Kidney epithelial cell (primary cell): ENCODE data around the gene APRT. TPM values are rescaled to one million over a fixed set of nuclear protein-coding genes. Genes with fewer than 3 reads are reported as not detected.
A peak's percentile ranks its signal among the peaks of the same experiment; 100 is the strongest.
"Not testable (repeated sequence)": the region's sequence is repeated elsewhere in the genome, so short reads cannot be mapped to it uniquely, and the experiment has no call there.

Source experiments
- DNase-seq: peaks from one replicate; pipeline ENCODE4 v3.0.0-alpha.2; 2010; ENCODE audit warnings: low read depth
- H3K27me3 ChIP-seq: 2 replicates; pipeline ENCODE4 v1.6.0; 2011; ENCODE audit warnings: low read length; ENCODE audit not compliant: control insufficient read depth, insufficient read depth
- H3K36me3 ChIP-seq: 2 replicates; pipeline ENCODE4 v1.5.1; 2011; ENCODE audit warnings: low read length; ENCODE audit not compliant: control insufficient read depth, insufficient read depth
- H3K4me3 ChIP-seq: 2 replicates; pipeline ENCODE4 v1.5.1; 2011; ENCODE audit warnings: low read depth, mild to moderate bottlenecking, control low read depth, low read length
- total RNA-seq: library from RNA; depleted of rRNA; stranded (reverse); fragments of >200 nt; gene quantifications from 2 replicates; pipeline ENCODE4 v1.2.3, GENCODE V29; 2015
- TF ChIP-seq, protein P1 (sequence below): IDR thresholded peaks from 2 replicates; pipeline ENCODE4 v1.5.1; 2011; ENCODE audit warnings: mild to moderate bottlenecking, moderate library complexity, low read length, control low read depth, inconsistent platforms; ENCODE audit not compliant: insufficient read depth, poor library complexity, severe bottlenecking

Gene APRT
- total RNA-seq, 1 donor from 2014 or later = 218 TPM

DNA sequence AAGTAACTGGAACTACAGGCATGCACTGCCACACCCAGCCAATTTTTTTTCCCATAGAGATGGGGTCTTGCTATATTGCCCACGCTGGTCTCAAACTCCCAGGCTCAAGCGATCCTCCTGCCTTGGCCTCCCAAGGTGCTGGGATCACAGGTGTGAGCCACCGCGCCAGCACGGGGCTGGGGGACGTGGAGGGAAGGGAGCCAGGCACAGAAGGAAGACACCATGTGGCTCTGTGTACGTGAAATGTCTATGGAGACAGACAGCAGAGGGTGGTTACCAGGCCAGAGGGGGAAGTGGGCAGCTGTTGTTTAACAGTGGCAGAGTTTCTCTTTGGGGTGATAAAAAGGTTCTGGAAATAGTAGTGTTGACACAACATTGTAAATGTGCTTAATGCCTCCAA, 22.1 kb downstream of the APRT start:
- no peak for DNase-seq
- H3K4me3 ChIP-seq = no peak overlapping the region
- H3K36me3 ChIP-seq = no peaks in the 10 kb centered on the region
- TF ChIP-seq, protein P1, sequence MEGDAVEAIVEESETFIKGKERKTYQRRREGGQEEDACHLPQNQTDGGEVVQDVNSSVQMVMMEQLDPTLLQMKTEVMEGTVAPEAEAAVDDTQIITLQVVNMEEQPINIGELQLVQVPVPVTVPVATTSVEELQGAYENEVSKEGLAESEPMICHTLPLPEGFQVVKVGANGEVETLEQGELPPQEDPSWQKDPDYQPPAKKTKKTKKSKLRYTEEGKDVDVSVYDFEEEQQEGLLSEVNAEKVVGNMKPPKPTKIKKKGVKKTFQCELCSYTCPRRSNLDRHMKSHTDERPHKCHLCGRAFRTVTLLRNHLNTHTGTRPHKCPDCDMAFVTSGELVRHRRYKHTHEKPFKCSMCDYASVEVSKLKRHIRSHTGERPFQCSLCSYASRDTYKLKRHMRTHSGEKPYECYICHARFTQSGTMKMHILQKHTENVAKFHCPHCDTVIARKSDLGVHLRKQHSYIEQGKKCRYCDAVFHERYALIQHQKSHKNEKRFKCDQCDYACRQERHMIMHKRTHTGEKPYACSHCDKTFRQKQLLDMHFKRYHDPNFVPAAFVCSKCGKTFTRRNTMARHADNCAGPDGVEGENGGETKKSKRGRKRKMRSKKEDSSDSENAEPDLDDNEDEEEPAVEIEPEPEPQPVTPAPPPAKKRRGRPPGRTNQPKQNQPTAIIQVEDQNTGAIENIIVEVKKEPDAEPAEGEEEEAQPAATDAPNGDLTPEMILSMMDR = no peak
- H3K27me3 ChIP-seq = peaks cover 7% of the 10 kb centered on the region

DNA sequence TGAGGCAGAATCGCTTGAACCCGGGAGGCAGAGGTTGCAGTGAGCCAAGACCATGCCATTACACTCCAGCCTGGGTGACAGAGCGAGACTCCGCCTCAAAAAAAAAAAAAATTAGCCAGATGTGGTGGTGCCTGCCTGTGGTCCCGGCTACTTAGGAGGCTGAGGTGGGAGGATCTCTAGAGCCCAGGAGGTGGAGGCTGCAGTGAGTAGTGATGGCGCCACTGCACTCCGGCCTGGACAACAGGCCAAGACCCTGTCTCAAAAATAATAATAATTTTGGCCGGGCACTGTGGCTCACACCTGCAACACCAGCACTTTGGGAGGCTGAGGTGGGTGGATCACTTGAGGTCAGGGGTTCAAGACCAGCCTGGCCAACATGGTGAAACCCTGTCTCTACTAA, 23.0 kb downstream of the APRT start:
- H3K36me3 ChIP-seq, H3K4me3 ChIP-seq, H3K27me3 ChIP-seq, DNase-seq: not testable (repeated sequence)

DNA sequence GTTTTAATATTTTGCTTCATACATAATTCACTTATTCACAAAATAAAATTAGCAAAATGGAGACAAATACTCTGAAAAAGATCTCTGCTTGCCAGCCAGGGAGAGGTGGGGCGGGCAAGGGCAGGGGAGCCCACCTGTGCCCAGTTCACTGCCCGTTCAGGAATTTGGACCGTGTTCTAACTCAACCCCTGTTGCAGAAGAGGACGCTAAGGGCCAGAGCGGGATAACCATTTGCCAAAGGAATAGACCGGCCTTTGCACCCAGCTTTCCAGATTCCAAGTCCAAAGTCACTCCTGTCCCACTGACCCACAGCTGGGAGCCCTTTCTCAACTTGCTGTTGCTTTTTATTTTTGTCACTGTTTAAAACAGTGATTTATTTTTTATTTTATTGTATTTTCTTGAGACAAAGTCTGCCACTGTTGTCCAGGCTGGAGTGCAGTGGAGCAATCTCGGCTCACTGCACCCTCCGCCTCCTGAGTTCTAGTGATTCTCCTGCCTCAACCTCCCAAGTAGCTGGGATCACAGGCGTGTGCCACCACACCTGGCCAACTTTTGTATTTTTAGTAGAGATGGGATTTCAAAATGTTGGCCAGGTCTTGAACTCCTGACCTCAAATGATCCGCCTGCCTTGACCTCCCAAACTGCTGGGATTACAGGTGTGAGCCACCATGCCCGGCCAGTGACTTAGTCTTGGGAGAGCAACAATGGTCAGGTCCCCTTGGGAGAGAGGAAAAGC, 24.0 kb downstream of the APRT start:
- no peak for DNase-seq
- TF ChIP-seq, protein P1 = no peak
- H3K27me3 ChIP-seq = no peaks in the 10 kb centered on the region
- H3K4me3 ChIP-seq = no peak overlapping the region
- no peaks in the 10 kb centered on the region for H3K36me3 ChIP-seq

DNA sequence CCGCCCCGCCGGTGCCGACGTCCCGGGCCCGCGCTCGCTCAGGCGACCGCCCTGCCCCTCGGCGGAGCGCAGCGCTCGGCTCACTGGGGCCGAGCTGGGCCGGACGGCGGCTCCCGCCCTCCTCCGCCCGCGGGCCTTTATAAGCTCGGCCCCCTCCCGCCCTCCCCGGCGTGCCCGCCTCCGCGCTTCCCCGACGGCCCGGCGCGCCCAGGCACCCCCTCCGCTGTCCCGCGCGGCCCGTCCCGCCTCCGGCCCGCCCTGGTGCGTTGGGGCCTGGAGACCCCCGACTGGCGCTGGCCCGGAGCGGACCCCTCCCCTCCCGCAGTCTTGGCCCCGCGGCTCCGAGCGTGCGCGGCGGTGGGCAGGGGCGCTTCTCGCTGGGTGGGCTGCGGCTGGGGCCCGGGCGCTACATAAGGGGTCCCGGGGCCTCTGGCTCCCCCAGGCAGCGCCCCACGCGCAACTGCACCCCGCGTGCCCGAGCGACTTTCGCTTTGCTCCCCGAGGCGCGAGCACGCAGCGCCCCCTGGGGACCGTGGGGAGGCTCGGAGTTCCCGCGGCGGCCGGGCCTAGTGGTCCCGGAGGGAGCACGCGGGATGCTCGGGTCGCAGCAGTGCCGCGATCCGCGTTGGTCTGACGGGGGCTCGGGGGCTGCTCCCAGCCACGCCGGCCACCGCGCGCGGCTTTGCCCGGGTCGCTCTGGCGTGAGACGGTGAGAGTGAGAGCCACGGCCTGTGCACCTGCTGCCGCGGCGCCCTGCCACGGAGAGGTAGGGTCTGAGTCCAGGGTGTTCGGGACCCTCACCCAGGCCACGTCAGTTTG, 26.4 kb downstream of the APRT start, which contains the start of gene PIEZO1:
TSS of gene PIEZO1 (minus strand) at position 115 of the 819 bp plus-strand sequence. CDS start 256 bp downstream, outside the sequence.
- TF ChIP-seq, protein P1 = peak; percentile 65
- no peak for DNase-seq
- Histone ChIP-seq H3K27me3 (no peaks in the 10 kb centered on the region), H3K36me3 (no peaks in the 10 kb centered on the region), H3K4me3 (peak within 1 kb of the TSS; percentile 55)

DNA sequence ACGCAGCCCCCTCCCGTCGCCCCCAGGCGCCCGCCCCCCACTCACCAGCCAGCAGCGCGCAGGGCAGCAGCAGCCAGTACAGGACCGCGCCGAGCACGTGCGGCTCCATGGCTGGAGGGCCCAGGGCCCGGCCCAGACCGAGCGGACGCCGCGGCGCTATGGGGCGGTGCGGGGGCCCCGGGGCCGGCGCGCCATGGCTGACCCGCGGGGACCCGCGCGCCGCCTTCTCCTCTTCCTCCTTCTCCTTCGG, 26.9 kb downstream of the APRT start:
- Histone ChIP-seq H3K4me3 (peak overlapping the region; percentile 55), H3K27me3 (no peaks in the 10 kb centered on the region), H3K36me3 (no peaks in the 10 kb centered on the region)
- DNase-seq = no peak
- TF ChIP-seq, protein P1 = no peak

DNA sequence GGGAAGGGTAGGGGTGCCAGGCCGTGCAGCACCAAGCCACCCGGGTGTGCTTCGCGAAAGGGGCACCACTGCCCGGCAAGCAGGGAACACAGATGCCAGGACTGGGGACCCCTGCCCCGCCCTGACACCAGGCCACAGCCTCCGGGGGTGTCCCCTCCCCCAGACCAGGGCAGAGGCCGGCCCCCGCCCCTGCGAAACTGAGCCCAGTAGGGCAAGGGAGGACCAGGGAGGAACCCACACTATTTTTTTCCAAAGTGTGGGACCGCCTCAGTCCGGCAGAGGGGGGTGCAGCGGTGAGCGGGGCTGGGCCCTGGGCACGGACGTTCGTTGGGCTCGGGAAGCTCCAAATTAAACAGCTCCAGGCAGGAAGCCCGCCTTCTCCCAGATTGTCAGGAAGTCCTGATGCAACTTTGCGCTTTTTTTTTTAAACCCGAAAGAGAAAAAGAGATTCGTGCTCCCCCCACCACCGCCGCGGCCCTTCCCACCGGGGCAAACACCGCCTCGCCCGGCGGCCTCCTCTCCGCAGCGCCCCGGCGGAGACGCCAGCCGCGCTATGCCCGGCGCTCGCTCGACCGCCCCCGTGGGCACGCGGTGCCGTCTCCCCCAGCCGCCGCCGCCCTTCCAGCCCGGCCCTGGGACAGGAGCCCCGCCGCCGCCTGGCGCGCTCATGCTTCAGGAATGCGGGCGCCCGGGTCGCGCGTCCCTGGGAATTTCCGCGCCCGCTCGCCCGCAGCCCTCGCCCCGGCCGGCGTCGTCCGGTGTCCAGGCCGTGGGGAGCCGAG, 27.5 kb downstream of the APRT start:
- Histone ChIP-seq H3K27me3 (no peaks in the 10 kb centered on the region), H3K36me3 (no peaks in the 10 kb centered on the region), H3K4me3 (peak overlapping the region; percentile 55)
- DNase-seq = no peak
- TF ChIP-seq, protein P1 = peak; percentile 56
